ENCODE measurements around the gene SHISA8.

The SHISA8 gene

DNA sequence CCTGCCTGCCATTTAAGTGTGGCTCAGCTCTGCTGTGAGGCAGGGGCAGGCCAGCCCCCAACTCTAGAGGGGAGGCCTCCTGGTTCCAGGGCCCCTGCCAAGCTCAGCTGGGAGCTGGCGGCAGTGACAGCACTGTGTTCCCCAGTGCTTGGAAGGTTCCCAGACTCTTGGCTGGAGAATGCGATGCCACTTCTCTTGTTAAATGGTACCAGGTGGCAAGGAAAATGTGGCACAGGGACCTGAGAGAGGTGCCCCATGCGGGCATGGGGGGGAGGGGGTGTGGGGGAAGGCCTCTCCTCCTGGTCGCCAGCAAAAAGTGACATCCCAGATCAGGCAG is 20.1 kb upstream of the SHISA8 start:
- H3K4me1 ChIP-seq (ENCODE audit: insufficient read depth, low read length): 0 out of 2 replicates have a peak, but pooled peaks cover 1% of the 10 kb centered on the region
- DNase-seq: no peak
- H3K9me3 ChIP-seq (ENCODE audit: insufficient read depth, low read length, severe bottlenecking): no peaks in the 10 kb centered on the region
- H3K79me2 ChIP-seq (ENCODE audit: insufficient read depth, low read length): peaks cover 30% of the 10 kb centered on the region
- ATAC-seq (ENCODE audit: insufficient read depth, low read depth): no peak
- no peak for TF ChIP-seq EZH2 (IDR thresholded peaks at IDR 0.05; ENCODE audit: borderline replicate concordance, low read depth, low read length, severe bottlenecking)
- TF ChIP-seq, protein P1, sequence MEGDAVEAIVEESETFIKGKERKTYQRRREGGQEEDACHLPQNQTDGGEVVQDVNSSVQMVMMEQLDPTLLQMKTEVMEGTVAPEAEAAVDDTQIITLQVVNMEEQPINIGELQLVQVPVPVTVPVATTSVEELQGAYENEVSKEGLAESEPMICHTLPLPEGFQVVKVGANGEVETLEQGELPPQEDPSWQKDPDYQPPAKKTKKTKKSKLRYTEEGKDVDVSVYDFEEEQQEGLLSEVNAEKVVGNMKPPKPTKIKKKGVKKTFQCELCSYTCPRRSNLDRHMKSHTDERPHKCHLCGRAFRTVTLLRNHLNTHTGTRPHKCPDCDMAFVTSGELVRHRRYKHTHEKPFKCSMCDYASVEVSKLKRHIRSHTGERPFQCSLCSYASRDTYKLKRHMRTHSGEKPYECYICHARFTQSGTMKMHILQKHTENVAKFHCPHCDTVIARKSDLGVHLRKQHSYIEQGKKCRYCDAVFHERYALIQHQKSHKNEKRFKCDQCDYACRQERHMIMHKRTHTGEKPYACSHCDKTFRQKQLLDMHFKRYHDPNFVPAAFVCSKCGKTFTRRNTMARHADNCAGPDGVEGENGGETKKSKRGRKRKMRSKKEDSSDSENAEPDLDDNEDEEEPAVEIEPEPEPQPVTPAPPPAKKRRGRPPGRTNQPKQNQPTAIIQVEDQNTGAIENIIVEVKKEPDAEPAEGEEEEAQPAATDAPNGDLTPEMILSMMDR (IDR thresholded peaks at IDR 0.05; ENCODE audit: borderline replicate concordance, extremely low read depth, low read length, poor library complexity, severe bottlenecking): no peak
- H3K36me3 ChIP-seq (ENCODE audit: insufficient read depth, low read length): peaks cover 71% of the 10 kb centered on the region
- H3K27me3 ChIP-seq (ENCODE audit: insufficient read depth, low read length, poor library complexity): no peaks in the 10 kb centered on the region
- H3K4me2 ChIP-seq (ENCODE audit: insufficient read depth, low read length): no peak overlapping the region
- H4K20me1 ChIP-seq (ENCODE audit: insufficient read depth, low read length): peaks cover 58% of the 10 kb centered on the region
- no peak overlapping the region for H2AFZ ChIP-seq (ENCODE audit: low read depth, low read length)
- H3K9ac ChIP-seq (ENCODE audit: low read depth, low read length): no peak overlapping the region
- H3K27ac ChIP-seq (ENCODE audit: low read length): no peak overlapping the region
- H3K4me3 ChIP-seq (ENCODE audit: low read depth in 1 of 2, low read length in 2 of 2): no peak overlapping the region

DNA sequence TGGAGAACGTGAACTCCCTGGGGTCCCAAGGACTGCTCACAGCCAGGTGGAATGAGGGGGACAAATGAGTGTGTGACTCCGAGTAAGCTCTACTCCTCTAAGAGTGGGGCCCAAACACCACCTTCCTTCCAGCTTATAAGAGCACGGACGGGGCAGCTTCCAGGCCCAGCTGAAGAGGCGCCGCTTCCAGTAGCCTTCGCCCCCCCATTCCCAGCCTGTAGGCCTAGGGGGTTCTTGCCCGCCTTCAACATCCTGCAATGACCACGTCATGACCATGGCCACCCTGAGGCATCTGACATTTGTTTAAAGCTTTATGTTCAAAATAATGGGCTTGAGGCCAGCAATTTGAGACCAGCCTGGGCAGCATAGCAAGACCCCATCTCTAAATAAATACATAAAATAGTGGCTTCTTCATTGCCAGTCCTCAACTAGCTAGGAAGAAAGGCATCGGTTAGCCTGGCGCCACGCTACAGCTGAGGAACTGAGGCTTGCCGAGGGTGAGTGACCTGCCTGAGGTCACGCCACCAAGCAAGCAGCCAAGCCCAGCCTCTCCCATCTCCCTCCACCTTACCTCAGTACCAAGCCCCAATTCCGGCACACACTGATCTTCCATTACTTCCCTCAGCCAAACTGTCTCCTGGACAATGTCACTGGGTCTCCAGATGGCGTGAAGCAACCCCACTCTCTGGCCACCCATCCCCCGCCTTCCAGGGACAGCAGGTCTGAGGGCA is 19.6 kb upstream of the SHISA8 start:
- ATAC-seq (ENCODE audit: insufficient read depth, low read depth) (peak; percentile 1; the same call in 1 of the 3 replicates), DNase-seq (no peak)
- Histone ChIP-seq H3K36me3 (ENCODE audit: insufficient read depth, low read length) (peaks cover 67% of the 10 kb centered on the region), H3K4me2 (ENCODE audit: insufficient read depth, low read length) (no peak overlapping the region), H3K4me3 (ENCODE audit: low read depth in 1 of 2, low read length in 2 of 2) (no peak overlapping the region), H3K9me3 (ENCODE audit: insufficient read depth, low read length, severe bottlenecking) (no peaks in the 10 kb centered on the region), H3K4me1 (ENCODE audit: insufficient read depth, low read length) (no peaks in the 10 kb centered on the region), H3K27ac (ENCODE audit: low read length) (no peak overlapping the region), H3K79me2 (ENCODE audit: insufficient read depth, low read length) (peaks cover 26% of the 10 kb centered on the region), H4K20me1 (ENCODE audit: insufficient read depth, low read length) (peaks cover 55% of the 10 kb centered on the region), H3K27me3 (ENCODE audit: insufficient read depth, low read length, poor library complexity) (no peaks in the 10 kb centered on the region), H3K9ac (ENCODE audit: low read depth, low read length) (no peak overlapping the region), H2AFZ (ENCODE audit: low read depth, low read length) (no peak overlapping the region)
- no peak for TF ChIP-seq EZH2 (IDR thresholded peaks at IDR 0.05; ENCODE audit: borderline replicate concordance, low read depth, low read length, severe bottlenecking)
- TF ChIP-seq, protein P1 (IDR thresholded peaks at IDR 0.05; ENCODE audit: borderline replicate concordance, extremely low read depth, low read length, poor library complexity, severe bottlenecking): no peak

DNA sequence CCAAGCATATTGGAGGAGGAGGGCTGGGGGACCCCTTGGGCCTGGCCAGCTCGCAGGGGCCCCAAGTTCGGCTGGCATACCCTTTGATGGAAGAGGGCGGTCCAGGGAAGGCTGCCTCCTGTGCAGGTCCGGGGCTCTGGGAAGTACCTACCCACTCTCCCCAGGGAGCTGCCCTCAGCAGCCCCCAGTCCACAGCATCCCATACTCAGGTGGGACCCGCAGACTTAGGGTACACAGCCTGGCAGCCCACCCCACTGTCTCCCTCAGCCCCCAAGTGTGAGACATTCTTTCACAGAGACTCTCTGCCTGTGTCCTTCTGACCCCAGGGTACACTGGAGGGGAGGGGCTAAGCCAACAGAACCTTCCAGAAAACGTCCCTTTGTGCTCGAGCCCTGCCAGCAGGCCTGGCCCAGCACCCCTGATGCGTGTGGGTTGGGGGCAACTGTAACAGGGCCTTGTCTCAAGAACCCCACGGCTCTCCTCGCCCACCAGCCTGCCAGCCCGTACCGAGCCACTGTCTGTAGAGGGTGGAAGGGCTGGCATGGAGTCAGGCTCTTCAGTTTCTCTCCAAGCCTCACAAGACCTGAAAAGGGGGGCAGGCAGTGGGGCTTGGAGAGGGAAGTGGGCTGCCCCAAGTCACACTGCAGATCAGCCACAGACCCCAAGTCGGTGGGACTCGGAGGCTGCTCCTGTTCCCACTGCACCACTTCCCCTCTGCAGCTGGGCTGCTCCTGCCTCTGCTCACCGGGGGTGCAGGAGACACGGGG is 18.7 kb upstream of the SHISA8 start:
- ATAC-seq (ENCODE audit: insufficient read depth, low read depth): peak; percentile 22; the same call in 2 of the 3 replicates
- no peak overlapping the region for H3K27ac ChIP-seq (ENCODE audit: low read length)
- peaks cover 47% of the 10 kb centered on the region for H4K20me1 ChIP-seq (ENCODE audit: insufficient read depth, low read length)
- H3K9ac ChIP-seq (ENCODE audit: low read depth, low read length): no peak overlapping the region
- peak; percentile 35 for DNase-seq
- H3K79me2 ChIP-seq (ENCODE audit: insufficient read depth, low read length): peaks cover 17% of the 10 kb centered on the region
- no peak overlapping the region for H2AFZ ChIP-seq (ENCODE audit: low read depth, low read length)
- H3K4me1 ChIP-seq (ENCODE audit: insufficient read depth, low read length): no peaks in the 10 kb centered on the region
- H3K27me3 ChIP-seq (ENCODE audit: insufficient read depth, low read length, poor library complexity): no peaks in the 10 kb centered on the region
- no peaks in the 10 kb centered on the region for H3K9me3 ChIP-seq (ENCODE audit: insufficient read depth, low read length, severe bottlenecking)
- no peak for TF ChIP-seq EZH2 (IDR thresholded peaks at IDR 0.05; ENCODE audit: borderline replicate concordance, low read depth, low read length, severe bottlenecking)
- TF ChIP-seq, protein P1 (IDR thresholded peaks at IDR 0.05; ENCODE audit: borderline replicate concordance, extremely low read depth, low read length, poor library complexity, severe bottlenecking): no peak
- H3K36me3 ChIP-seq (ENCODE audit: insufficient read depth, low read length): peaks cover 59% of the 10 kb centered on the region
- no peak overlapping the region for H3K4me3 ChIP-seq (ENCODE audit: low read depth in 1 of 2, low read length in 2 of 2)
- H3K4me2 ChIP-seq (ENCODE audit: insufficient read depth, low read length): no peak overlapping the region

Measured in DND-41 (cell line).